Right lung (tissue), 5 donors: ENCODE measurements around the gene DACT3. TPM values are rescaled to one million over a fixed set of nuclear protein-coding genes. Genes with fewer than 3 reads are reported as not detected.

Experiments used
- DNase-seq, 2 donors: peaks; one replicate each; pipeline ENCODE4 v3.0.0-alpha.2; 2013
- polyA plus RNA-seq, 5 donors: library from polyadenylated mRNA; unstranded; fragments of 120-200 nt; gene quantifications; one replicate each; pipeline versions ENCODE4 v1.2.1 to v1.2.3, GENCODE V29; 2013; ENCODE audit warnings: inconsistent platforms in 1 of 5, low replicate concordance in 1 of 5; ENCODE audit not compliant: insufficient read length in 5 of 5, insufficient read depth in 1 of 5

DACT3 gene
- polyA plus RNA-seq, 5 donors = 40.7 to 56.2 (median 45.9) TPM

GRCh38 chr19:46600384-46601317 is 60.3 kb downstream of the DACT3 start:
- peak; percentile 100 for DNase-seq

- no peak for DNase-seq
These were observed 61.1 kb downstream of the DACT3 start for GRCh38 chr19:46599716-46600373.

- DNase-seq = no peak
These were observed 62.5 kb downstream of the DACT3 start for GRCh38 chr19:46598372-46598917.

Other genes starting within 250 kb of the DACT3 start
- 10 to 100 TPM; 39.7 to 63.5 (median 45.7) TPM for gene CCDC8, start 247.6 kb downstream of the DACT3 start, polyA plus RNA-seq
- 1 to 10 TPM in 1 of 5 donors, under 1 TPM in 4; 0.21 to 1.3 (median 0.72) TPM for gene PNMA8C, start 232.2 kb downstream of the DACT3 start, polyA plus RNA-seq
- 10 to 100 TPM; 11.6 to 15.8 (median 14.8) TPM for gene PNMA8A, start 189.6 kb downstream of the DACT3 start, polyA plus RNA-seq
- gene PNMA8B, start 165.3 kb downstream of the DACT3 start, polyA plus RNA-seq = 1 to 10 TPM; 2.8 to 5.7 (median 4.0) TPM
- 100 to 1,000 TPM; 341 to 478 (median 376) TPM for gene CALM3, start 59.9 kb downstream of the DACT3 start, polyA plus RNA-seq
- gene PTGIR, start 36.1 kb downstream of the DACT3 start, polyA plus RNA-seq = 10 to 100 TPM in 4 of 5 donors, 1 to 10 TPM in 1; 7.6 to 13.6 (median 11.9) TPM
- 10 to 100 TPM in 2 of 5 donors, 1 to 10 TPM in 3; 6.7 to 12.3 (median 7.0) TPM for gene GNG8, start 25.0 kb downstream of the DACT3 start, polyA plus RNA-seq
- gene PRKD2, start 55.9 kb upstream of the DACT3 start, polyA plus RNA-seq = 10 to 100 TPM; 33.7 to 59.4 (median 54.0) TPM
- 10 to 100 TPM; 20.0 to 30.4 (median 24.5) TPM for gene FKRP, start 84.9 kb upstream of the DACT3 start, polyA plus RNA-seq
- 100 to 1,000 TPM in 1 of 5 donors, 10 to 100 TPM in 4; 62.2 to 105 (median 80.3) TPM for gene STRN4, start 85.3 kb upstream of the DACT3 start, polyA plus RNA-seq
- 100 to 1,000 TPM in 1 of 5 donors, 10 to 100 TPM in 4; 67.2 to 103 (median 73.2) TPM for gene SLC1A5, start 127.4 kb upstream of the DACT3 start, polyA plus RNA-seq
- 100 to 1,000 TPM in 3 of 5 donors, 10 to 100 TPM in 2; 85.0 to 132 (median 108) TPM for gene AP2S1, start 189.7 kb upstream of the DACT3 start, polyA plus RNA-seq
- gene ARHGAP35, start 199.8 kb upstream of the DACT3 start, polyA plus RNA-seq = 10 to 100 TPM; 36.7 to 45.7 (median 41.0) TPM